HuH-7.5 (cell line): Measurements from ENCODE around the gene TMEM205.
"Not testable (repeated sequence)": the region's sequence is repeated elsewhere in the genome, so short reads cannot be mapped to it uniquely, and the experiment has no call there.

Experiments used
- DNase-seq: peaks from one replicate; pipeline ENCODE4 v3.0.0; 2011; ENCODE audit warnings: low spot score

The TMEM205 gene

DNA sequence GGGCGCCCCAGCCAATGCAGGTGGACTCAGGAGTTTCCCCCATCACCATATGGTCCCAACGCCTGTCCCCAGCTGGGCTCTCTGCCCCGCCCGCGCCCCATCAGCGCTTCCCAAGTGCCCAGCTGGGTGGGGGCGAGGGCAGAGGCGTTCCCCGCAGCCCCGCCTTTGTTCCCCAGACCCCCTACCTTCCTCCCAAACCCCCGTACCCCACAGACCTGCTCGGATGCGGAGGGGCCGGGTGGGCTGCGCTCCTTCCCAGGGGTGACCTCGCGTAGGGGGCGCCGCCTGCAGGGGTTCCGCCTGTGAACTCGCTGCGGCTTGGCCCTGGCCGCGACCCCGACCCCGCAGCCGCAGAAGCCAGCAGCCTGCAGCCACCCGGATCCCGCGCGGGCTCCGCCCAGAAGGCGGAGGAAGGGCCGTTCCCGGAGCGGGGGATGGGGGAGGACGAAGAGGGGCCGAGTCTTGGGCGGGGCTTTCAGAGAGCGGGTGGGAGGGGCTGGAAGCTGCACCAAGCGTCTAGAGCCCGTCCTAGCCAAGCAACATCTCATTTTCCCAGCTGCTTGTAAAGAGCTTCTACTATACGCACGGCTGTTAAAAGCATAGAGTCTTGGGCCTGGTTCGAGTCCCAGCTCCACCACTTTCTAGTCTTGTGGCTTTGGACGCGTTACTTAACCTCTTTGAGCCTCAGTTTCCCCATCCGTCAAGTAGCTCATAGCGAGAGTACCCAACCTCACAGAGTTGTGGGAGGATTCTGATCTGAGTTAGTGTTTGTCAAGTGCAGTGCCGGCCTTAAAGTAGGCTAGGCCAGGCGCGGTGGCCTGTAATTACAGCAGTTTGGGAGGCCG is 6.6 kb downstream of the TMEM205 start, which contains the start of gene RAB3D:
Gene RAB3D, minus strand, starts transcription at position 404 of the 845 bp plus-strand sequence. CDS start 2,258 bp downstream, outside the sequence.
- peak; percentile 96 for DNase-seq

DNA sequence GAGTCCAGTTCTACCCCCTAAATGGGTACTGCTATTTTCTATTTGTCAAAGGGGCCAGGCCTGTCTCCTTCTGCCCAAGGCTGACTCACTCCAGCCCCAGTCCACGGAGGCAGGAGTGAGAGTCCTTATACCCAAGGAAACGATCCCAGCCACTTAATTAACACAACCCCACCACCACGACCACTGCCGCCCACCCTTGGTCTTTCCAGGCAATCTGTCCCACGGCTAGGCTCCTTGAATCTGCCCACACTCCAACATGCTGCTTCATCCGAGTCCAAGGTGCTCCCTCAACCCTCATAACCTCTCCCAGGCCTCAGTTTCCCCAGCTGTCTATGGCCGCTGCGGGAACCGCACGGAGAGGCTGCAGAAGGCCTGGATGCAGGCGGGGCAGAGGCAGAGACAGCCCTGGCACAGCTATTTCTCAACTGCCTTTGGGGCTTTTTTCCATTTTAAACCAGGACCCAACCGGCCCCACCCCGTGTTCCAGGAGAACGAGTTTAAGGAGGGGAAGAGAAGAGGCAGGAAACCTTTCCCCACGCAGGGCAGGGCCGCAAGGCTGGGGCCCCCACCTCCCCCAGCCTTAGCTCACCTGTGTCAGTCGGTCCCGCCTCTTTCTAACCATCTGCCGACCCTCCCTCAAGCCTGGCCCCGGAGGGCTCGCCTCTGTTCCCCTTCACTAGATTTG is 7.4 kb downstream of the TMEM205 start:
- DNase-seq = no peak

DNA sequence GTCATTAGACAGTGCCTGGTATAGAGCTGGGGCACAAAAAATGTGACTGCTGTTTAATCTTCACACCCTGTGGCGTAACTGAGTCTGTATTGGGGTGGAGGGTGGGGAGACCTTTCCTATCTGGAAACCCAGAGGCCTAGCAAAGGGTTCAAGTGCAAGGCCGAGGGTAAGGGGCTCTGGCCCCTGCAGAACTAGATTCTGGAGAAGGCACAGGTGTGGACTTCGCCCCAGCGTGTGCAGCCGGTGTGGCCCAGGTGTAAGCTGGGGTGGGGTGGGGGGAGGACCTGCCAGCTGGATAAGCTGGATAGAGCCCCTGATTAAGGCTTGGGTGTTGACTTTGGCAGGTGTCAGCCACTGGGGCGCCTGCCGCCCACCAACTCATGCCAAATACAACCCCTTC is 7.9 kb downstream of the TMEM205 start:
- no peak for DNase-seq

DNA sequence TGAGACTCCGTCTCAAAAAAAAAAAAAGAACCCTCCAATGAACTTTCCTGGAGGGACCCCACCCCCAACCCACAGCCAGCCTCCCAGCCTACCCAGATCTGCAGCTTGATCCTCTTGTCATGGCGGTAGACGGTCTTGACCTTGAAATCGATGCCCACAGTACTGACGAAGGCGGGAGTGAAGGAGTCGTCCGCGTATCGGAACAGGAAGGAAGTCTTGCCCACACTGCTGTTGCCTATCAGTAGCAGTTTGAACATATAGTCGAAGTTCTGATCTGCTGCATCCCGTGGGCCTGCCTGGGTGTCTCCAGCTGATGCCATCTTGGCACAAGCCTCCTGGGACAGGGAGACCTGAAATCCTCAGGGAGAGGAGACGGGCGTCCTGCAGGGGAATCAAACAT is 9.0 kb downstream of the TMEM205 start:
- no peak for DNase-seq

DNA sequence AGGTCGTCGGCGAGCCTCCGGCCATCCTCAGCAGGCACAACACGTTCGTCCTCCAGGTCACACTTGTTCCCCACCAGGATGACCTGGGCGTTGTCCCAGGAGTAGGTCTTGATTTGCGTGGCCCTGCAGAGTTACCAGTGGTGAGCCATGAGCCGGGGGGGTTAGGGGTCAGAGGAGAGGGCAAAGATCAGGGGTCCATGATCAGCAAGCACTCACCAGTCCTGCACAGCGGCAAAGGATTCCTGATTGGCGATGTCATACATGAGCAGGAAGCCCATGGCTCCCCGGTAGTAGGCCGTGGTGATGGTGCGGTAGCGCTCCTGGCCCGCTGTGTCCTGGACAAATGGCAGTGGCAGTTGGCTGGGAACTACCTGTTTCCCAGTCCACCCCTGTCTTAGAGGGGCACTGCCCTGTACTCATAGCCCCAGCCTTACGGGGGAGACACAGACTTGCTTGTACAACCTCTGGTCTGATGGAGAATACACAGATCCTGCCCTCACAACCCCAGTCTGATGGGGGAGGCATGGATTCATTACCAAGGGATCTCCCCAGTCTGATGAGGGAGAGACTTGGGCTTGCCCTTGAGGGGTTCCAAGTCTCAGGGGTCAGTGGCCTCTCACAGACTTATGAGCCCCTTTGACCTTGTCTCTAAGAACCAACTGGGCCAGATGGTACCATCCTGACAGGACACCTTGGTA is 10.5 kb downstream of the TMEM205 start:
- DNase-seq = no peak

DNA sequence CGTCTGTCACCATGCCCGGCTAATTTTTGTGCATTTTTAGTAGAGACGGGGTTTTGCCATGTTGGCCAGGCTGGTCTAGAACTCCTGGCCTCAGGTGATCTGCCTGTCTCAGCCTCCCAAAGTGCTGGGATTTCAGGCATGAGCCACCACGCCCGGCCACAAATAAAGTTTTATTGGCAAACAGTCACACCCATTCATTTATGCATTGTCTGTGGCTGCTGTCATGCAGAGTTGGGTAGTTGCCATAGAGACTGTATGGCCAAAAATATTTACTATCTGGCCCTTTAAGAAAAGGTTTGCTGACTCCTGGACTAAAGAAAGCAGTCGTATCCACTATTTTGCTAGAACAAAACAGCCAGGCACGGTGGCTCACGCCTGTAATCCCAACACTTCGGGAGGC is 12.2 kb downstream of the TMEM205 start:
- not testable (repeated sequence) for DNase-seq

DNA sequence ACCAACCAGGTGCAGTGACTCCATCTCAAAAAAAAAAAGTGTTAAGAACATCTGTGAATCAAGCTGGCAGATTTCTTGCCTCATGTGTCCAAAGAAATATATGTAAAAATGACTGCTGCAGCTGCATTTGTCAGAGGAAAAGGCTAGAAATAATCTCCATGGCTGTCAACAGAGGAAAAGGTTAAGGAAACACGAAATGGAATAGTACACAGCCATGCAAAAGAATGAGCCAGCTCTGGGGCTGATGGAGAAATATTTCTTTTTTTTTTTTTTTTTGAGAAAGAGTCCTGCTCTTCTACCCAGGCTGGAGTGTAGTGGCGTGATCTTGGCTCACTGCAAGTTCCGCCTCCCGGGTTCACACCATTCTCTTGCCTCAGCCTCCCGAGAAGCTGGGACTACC is 13.2 kb downstream of the TMEM205 start:
- no peak for DNase-seq

DNA sequence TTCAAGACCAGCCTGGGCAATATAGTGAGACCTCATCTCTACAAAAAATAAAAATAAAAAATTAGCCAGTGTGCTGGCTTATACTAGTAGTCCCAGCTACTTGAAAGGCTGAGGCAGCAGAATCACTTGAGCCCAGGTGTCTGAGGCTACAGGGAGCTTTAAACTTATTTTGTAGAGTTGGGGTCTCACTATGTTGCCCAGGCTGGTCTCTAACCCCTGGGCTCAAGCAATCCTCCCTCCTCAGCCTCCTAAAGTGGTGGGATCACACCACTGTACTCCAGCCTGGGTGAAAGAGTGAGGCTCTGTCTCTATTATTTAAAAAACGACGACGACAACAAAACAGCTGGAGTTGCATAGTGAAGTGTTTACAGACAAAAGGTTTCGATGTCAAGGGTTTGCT is 14.6 kb downstream of the TMEM205 start:
- no peak for DNase-seq

DNA sequence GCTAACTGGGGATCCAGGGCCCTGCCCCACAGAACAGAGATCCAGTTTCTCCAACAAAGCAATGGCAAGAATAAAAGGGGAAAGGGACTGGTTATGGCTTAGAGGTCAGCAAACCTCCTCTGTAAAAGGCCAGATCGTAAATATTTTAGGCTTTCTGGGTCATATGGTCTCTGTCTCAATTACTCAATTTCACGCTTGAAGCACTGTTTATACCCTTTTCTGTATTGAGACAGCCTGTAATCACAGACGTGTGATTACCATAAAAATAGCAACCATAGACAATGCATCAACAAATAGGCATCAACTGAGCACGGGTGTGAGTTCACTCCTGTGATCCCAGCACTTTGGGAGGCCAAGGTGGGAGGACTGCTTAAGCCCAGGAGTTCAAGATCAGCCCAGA is 15.9 kb downstream of the TMEM205 start:
- no peak for DNase-seq

DNA sequence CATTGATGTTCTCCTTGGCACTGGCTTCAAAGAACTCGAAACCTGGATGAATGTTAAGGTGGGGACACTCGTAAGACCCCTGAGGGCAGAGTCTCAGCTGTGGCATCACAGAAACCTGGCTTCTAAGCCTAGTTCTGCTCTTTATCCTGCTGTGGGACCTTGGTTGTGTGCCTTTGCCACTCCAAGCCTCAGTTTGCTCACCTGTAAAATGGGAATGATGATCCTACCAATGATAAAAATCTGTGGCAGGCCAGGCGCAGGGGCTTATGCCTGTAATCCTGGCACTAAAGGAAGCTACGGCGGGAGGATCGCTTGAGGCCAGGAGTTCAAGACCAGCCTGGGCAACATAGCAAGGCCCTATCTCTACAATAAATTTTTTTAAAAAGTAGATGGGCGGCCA is 20.5 kb downstream of the TMEM205 start:
- DNase-seq = no peak

DNA sequence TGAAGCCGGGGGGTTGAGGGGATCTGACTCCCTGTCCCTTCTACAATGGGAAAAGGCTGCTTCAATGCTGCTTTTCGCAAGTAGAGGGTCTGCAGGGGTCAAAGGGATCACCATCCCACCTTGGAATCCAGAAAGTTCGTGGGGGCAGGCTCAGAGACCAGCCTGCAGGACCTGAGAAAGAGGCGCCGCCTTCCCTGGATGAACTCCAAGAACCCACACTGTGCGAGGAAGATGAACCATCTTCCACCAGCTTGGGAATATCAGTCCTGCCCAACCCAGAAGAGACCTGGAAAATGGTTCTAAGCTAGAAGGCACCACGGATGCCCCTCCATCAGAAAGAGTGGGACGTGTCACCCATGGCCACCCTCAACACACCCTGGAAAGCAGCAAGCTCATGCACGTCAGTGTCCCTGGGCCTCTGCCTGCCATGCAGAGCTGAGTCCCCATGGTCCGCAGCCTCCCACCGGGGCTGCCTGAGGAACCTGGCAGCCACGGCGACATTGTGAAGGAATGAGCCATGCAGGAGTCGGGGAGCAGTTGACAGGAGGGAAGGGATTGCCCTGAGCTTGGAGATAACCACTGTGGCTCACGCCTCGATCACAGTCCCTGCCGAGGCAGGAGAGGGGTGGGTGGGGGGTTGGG is 21.2 kb downstream of the TMEM205 start:
- no peak for DNase-seq

DNA sequence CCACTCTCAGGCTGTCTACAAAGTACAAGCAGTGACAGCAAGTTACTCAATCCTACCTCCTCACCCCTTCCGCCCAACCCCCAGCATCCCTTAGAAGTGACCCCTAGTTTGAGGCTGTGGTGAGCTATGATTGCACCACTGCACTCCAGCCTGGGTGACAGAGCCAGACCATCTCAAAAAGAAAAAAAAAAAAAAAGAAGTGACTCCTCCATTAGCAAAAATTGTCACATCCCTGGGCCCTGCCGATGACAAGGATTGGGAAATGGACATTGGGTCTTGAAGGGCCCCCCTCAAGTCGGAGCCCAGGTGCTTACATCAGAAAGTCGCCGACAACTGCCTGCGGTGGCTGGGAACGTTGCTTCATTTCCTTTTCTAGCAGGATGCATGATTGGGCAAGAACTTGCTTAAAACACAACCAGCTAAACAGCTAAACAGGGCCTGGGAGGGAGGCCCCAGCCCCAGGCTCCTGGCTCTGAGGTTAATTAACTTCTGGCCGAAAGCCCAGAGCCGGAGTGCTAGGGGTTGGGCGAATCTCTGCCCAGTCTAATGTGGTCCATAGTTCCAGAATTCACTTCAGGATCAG is 21.9 kb downstream of the TMEM205 start:
- peak; percentile 71 for DNase-seq

DNA sequence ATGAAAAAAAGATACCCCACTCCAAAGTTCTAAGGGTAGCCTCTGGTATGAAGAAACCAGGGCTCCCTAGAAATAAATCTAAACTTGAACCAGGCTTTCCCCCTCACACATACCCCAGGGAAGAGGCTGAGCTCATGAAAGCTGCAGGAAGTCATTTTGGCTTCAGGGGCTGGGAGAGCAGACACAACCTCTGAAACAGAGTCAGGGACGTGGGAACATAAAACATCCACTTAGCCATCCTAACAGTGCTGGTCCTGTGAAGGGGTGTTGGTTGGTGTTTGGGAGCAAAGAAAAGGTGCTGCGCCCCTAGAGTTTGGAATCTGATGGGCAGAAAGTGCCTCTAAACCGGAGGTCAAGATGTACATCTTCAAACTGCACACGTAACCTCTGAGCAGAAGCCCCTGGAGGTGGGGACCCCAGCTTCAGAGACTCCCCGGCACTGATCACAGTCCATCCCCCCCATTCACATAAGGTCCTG is 22.4 kb downstream of the TMEM205 start:
- DNase-seq = no peak

DNA sequence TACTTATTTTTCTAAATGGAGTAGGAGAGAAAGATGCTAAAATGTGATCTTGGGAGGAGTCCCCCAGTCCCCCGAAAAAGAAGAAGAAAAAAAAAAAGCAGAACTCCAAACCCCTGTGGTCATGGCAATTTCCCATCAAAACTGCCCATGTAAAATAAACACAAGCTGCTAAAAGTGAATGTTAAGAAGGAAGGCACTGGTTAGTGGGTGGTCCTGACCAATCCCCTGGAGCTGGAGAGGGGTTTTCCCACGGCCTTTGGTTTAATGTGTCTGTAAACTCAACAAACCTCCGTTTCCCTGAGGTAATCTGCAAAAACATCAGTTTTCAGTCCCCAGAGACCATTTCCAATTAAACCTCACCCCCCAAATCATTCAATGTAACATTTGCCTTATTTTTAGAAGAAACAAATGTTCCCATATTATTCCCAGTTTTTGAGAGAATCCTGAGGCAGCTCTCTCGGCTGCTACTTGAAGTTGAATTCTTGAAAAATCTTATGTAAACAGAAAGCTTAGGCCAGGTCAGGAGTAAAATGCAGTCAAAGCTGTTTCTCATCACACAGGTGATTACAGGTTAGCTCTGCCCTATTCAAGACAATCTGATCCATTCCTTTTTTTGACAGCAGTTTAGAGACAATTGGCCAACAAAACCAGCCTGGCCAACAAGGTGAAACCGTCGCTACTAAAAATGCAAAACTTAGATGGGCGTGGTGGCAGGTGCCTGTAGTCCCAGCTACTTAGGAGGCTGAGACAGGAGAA is 23.6 kb downstream of the TMEM205 start:
- DNase-seq = no peak

DNA sequence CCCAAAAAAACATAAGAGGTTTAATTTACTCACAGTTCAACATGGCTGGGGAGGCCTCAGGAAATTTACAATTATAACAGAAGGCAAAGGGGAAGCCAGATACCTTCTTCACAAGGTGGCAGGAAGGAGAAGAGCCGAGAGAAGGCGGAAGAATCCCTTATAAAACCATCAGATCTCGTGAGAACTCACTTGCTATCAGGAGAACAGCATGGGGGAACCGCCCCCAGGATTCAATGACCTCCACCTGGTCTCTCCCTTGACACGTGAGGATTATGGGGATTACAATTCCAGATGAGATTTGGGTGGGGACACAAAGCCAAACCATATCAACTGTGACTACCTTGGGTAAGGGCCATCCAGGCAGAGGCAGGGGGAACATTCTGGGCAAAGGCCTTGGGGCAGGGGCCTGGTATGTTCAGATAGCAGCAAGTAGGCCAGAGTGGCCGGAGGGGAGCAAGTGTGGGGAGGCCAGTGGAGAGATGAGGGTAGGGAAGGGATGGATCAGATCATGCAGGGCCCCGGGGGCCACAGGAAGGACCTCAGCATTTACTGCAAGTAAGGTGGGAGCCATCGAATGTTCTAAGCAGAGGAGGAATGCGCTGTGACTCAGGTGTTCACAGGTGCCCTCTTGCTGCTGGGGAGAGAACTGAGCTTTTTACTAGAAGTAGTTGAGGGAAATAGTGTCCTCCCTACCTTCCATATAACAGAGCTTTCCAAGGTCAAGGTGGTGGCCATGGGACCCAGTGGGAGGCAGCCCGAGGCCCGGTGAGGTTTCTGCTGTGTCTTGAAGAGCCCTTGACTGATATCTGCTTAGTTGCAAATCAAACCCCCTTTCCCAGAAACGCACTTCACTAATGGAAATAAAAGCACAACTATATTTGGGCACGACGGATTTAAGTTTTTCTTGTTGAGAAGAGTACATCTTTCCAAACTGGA is 24.6 kb downstream of the TMEM205 start:
- no peak for DNase-seq

DNA sequence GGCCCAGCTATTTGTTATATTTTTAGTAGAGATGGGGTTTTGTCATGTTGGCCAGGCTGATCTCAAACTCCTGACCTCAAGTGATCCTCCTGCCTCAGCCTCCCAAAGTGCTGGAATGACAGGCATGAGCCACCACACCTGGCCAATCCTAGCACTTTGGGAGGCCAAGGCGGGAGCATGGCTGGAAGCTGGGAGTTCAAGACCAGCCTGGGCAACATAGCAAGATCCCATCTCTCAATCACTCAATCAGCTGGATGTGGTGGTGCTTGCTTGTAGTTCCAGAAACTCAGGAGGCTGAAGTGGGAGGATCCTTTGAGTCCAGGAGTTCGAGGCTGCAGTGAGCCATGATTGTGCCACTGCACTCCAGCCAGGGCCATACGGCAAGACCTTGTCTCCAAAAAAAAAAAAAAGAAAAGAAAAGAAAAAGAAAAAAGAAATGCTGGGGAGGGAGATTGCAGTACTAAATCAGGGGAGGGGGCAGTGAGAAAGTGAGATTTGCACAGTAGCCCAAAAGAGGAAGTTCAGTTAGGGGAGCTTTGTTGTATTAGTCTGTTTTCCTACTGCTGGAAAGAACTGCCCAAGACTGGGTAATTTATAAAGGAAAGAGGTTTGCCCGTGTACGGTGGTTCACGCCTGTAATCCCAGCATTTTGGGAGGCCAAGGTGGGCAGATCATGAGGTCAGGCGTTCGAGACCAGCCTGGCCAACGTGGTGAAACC is 25.6 kb downstream of the TMEM205 start:
- not testable (repeated sequence) for DNase-seq

DNA sequence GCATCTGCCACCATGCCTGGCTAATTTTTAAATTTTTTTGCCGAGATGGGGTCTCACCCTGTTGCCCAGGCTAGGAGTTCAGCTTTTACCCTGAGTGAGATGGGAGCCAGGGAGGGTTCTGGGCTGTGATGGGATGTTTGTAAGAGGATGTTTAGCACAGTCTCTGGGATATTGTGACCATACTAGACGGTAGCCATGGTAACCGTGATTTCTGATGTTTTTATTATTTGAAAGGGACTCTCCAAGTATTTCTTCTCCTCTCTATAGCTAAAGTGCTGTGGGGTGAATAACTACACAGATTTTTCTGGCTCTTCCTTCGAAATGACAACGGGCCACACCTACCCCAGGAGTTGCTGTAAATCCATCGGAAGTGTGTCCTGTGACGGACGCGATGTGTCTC is 39.7 kb downstream of the TMEM205 start:
- DNase-seq = no peak

DNA sequence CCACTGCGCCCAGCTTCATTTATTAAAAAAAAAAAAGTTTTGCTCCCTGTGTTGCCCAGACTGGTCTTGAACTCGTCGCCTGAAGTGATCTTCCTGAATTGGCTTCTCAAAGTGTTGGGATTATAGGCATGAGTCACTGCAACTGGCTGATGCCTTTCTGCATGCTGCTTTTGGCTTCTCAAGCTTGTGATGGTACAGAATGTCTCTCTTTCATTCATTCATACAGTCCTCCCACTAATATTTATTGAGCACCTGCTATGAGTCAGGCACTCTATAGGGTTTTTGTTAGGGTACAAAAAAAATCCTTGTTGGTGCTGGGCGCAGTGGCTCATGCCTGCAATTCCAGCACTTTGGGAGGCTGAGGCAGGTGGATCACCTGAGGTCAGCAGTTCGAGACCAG is 41.1 kb downstream of the TMEM205 start:
- DNase-seq = no peak

DNA sequence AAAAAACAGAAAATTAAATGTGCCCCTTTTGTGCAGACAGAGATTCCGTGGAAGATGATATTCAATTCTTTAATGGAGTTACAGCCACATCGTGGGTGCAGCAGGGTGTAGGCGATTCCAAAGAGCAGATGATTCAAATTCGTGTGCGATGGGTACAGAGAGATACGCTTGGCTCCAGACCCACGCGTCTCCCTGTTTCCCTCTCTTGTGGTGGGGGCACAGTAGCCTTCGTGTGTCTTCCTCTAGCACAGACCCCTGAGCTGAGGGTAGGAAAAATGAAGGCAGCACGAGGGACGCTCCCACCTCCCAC is 45.3 kb downstream of the TMEM205 start:
- no peak for DNase-seq
